HUDEP-2 (cell line): ENCODE results near the gene UNC45A.
"Not testable (repeated sequence)": the region's sequence is repeated elsewhere in the genome, so short reads cannot be mapped to it uniquely, and the experiment has no call there.

ENCODE experiments used
- DNase-seq, 76 experiments: peaks; one replicate each; lab custom pipeline; 2025; ENCODE audit not compliant: unreplicated experiment in 76 of 76; lab: John Stamatoyannopoulos, UW

UNC45A gene

GRCh38 chr15:90917569-90917968 lies 17.5 kb upstream of the UNC45A start:
- no peak for DNase-seq

- no peak for DNase-seq
These were observed 16.9 kb upstream of the UNC45A start for GRCh38 chr15:90918034-90918788.

GRCh38 chr15:90918835-90919234 lies 16.2 kb upstream of the UNC45A start:
- no peak for DNase-seq

GRCh38 chr15:90921887-90922286 lies 13.2 kb upstream of the UNC45A start:
- DNase-seq, result no peak

- DNase-seq, result peak in 8 of 76 experiments; percentile 5 to 38 (median 18)
These were observed 12.3 kb upstream of the UNC45A start for GRCh38 chr15:90922712-90923322.

GRCh38 chr15:90924375-90924774 lies 10.7 kb upstream of the UNC45A start:
- DNase-seq, result no peak

GRCh38 chr15:90926766-90927165 lies 8.3 kb upstream of the UNC45A start:
- DNase-seq, result not testable (repeated sequence)

GRCh38 chr15:90928106-90928505 lies 7.0 kb upstream of the UNC45A start:
- not testable (repeated sequence) for DNase-seq

- DNase-seq, result peak in 1 of 76 experiments; percentile 51
These were observed 5.7 kb upstream of the UNC45A start for GRCh38 chr15:90929246-90930019.

GRCh38 chr15:90930861-90931574 lies 4.1 kb upstream of the UNC45A start:
- peak in 1 of 76 experiments; percentile 28 for DNase-seq

GRCh38 chr15:90931575-90931827 lies 3.6 kb upstream of the UNC45A start:
- no peak for DNase-seq

GRCh38 chr15:90931828-90932659 lies 3.0 kb upstream of the UNC45A start, which contains the start of gene HDDC3:
HDDC3 (minus strand) TSS chr15:90932549; CDS start chr15:90932540, 9 bp downstream.
- peak; percentile 45 to 93 (median 85) for DNase-seq

- no peak for DNase-seq
These were observed 2.5 kb upstream of the UNC45A start for GRCh38 chr15:90932660-90932991.

GRCh38 chr15:90933301-90933700 lies 1.8 kb upstream of the UNC45A start:
- DNase-seq, result peak in 50 of 76 experiments; percentile 4 to 67 (median 36)

- DNase-seq, result peak in 74 of 76 experiments; percentile 17 to 89 (median 72)
These were observed 683 bp upstream of the UNC45A start for GRCh38 chr15:90934256-90934948.

- DNase-seq, result no peak
These were observed 1.7 kb downstream of the UNC45A start for GRCh38 chr15:90936823-90937222.

GRCh38 chr15:90938261-90938660 lies 3.2 kb downstream of the UNC45A start:
- no peak for DNase-seq

- DNase-seq, result no peak
These were observed 4.7 kb downstream of the UNC45A start for GRCh38 chr15:90939756-90940155.

GRCh38 chr15:90941038-90941437 lies 6.0 kb downstream of the UNC45A start:
- no peak for DNase-seq
